Measurements from ENCODE around the gene TTYH2. TPM values are rescaled to one million over a fixed set of nuclear protein-coding genes. Genes with fewer than 3 reads are reported as not detected.

Gene TTYH2
- total RNA-seq, 4 donors from 2014 or later: 22.6 to 37.2 (median 26.4) TPM

- TF ChIP-seq POLR2A (IDR thresholded peaks at IDR 0.05) (no peak), CTCF (IDR thresholded peaks at IDR 0.05) (no peak), EP300 (IDR thresholded peaks at IDR 0.05) (no peak)
- peaks cover 0 to 29% (median 0%) of the 10 kb centered on the region in 3 donors for H3K36me3 ChIP-seq
- no peaks in the 10 kb centered on the region for H3K27me3 ChIP-seq
- no peaks in the 10 kb centered on the region for H3K9me3 ChIP-seq
- H3K4me3 ChIP-seq: no peak overlapping the region
- H3K4me1 ChIP-seq: peaks cover 0 to 40% (median 18%) of the 10 kb centered on the region in 4 donors
- no peak for DNase-seq (ENCODE audit: low spot score in 2 of 2)
- WGBS, 2 donors: 86 to 90% methylated on average over 16 of the region's 16 CpGs
- no peak overlapping the region for H3K27ac ChIP-seq
Observed at GRCh38 chr17:74230896-74231295, 17.5 kb downstream of the TTYH2 start.

GRCh38 chr17:74231928-74232907, 18.8 kb downstream of the TTYH2 start:
- Histone ChIP-seq H3K27ac (peak overlapping the region in 3 of 4 donors; percentile 13 to 95 (median 87)), H3K4me1 (peaks cover 0 to 42% (median 20%) of the 10 kb centered on the region in 4 donors), H3K27me3 (no peaks in the 10 kb centered on the region), H3K4me3 (no peak overlapping the region), H3K9me3 (no peaks in the 10 kb centered on the region), H3K36me3 (peaks cover 0 to 27% (median 0%) of the 10 kb centered on the region in 3 donors)
- TF ChIP-seq POLR2A (IDR thresholded peaks at IDR 0.05) (no peak), EP300 (IDR thresholded peaks at IDR 0.05) (no peak), CTCF (IDR thresholded peaks at IDR 0.05) (no peak)
- WGBS, 2 donors: 57 to 79% methylated on average over 10 to 17 of the region's 17 CpGs
- DNase-seq (ENCODE audit: low spot score in 2 of 2): no peak

- 84 to 100% methylated on average over 1 to 8 of the region's 8 CpGs for whole genome bisulfite sequencing, 2 donors
- Histone ChIP-seq H3K9me3 (no peaks in the 10 kb centered on the region), H3K36me3 (peaks cover 0 to 42% (median 0%) of the 10 kb centered on the region in 3 donors), H3K4me1 (peaks cover 0 to 42% (median 21%) of the 10 kb centered on the region in 4 donors), H3K4me3 (no peak overlapping the region), H3K27me3 (no peaks in the 10 kb centered on the region), H3K27ac (peak overlapping the region; percentile 61 to 95 (median 82))
- DNase-seq (ENCODE audit: low spot score in 2 of 2): no peak
- no peak for TF ChIP-seq EP300 (IDR thresholded peaks at IDR 0.05)
- no peak for TF ChIP-seq POLR2A (IDR thresholded peaks at IDR 0.05)
- no peak for TF ChIP-seq CTCF (IDR thresholded peaks at IDR 0.05)
Observed at GRCh38 chr17:74233937-74234336, 20.6 kb downstream of the TTYH2 start.

GRCh38 chr17:74234486-74234885, 21.1 kb downstream of the TTYH2 start:
- DNase-seq (ENCODE audit: low spot score in 2 of 2): no peak
- Histone ChIP-seq H3K27ac (peak overlapping the region; percentile 61 to 95 (median 82)), H3K9me3 (no peaks in the 10 kb centered on the region), H3K4me3 (no peak overlapping the region), H3K27me3 (no peaks in the 10 kb centered on the region), H3K4me1 (peaks cover 0 to 47% (median 24%) of the 10 kb centered on the region in 4 donors), H3K36me3 (peaks cover 0 to 40% (median 0%) of the 10 kb centered on the region in 3 donors)
- WGBS, 2 donors: 51 to 64% methylated on average over 1 of the region's 1 CpG
- TF ChIP-seq POLR2A (IDR thresholded peaks at IDR 0.05) (no peak), CTCF (IDR thresholded peaks at IDR 0.05) (no peak), EP300 (IDR thresholded peaks at IDR 0.05) (no peak)

Data from tibial nerve (tissue), 4 donors.